ENCODE measurements around the gene TRIM52.

TRIM52 gene

GRCh38 chr5:181235323-181235688 lies 25.6 kb downstream of the TRIM52 start:
- no peak for DNase-seq (ENCODE audit: low read depth)
- TF ChIP-seq, protein P1, sequence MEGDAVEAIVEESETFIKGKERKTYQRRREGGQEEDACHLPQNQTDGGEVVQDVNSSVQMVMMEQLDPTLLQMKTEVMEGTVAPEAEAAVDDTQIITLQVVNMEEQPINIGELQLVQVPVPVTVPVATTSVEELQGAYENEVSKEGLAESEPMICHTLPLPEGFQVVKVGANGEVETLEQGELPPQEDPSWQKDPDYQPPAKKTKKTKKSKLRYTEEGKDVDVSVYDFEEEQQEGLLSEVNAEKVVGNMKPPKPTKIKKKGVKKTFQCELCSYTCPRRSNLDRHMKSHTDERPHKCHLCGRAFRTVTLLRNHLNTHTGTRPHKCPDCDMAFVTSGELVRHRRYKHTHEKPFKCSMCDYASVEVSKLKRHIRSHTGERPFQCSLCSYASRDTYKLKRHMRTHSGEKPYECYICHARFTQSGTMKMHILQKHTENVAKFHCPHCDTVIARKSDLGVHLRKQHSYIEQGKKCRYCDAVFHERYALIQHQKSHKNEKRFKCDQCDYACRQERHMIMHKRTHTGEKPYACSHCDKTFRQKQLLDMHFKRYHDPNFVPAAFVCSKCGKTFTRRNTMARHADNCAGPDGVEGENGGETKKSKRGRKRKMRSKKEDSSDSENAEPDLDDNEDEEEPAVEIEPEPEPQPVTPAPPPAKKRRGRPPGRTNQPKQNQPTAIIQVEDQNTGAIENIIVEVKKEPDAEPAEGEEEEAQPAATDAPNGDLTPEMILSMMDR (IDR thresholded peaks at IDR 0.05; ENCODE audit: insufficient read depth, low read depth, low read length, missing control alignments): no peak
- no peak overlapping the region for H3K4me3 ChIP-seq (ENCODE audit: low read length)

DNA sequence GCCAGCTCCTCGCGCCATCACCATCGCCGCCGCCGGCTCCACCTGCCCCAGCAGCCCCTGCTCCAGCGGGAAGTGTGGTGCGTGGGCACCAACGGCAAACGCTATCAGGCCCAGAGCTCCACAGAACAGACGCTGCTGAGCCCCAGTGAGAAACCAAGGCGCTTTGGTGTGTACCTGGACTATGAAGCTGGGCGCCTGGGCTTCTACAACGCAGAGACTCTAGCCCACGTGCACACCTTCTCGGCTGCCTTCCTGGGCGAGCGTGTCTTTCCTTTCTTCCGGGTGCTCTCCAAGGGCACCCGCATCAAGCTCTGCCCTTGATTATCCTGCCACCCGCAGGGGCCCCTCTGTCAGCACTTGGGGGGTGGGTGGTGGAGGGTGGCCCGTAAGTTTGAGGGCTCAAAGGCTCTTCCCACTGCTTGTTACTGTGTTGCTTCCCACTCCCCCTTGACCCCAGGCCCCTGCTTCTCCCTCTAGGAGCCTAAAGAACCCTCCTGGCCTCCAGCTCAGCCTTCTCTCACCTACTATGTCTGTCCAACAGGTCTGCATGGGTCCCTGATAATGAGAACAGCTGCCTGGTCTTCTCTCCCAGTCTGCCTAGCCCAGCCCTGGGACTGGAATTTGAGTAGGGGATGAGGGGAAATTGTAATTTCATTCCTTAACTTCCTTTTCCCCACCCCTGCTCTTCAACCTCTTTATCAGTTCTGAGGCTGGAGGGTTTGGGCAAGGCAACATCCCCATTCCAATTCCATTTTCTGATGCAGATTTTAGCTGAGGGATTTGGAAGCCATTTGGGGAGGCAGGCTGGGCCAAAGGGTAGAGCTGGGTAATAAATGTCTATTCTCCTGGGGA lies 26.3 kb downstream of the TRIM52 start:
- H3K4me3 ChIP-seq (ENCODE audit: low read length): no peak overlapping the region
- TF ChIP-seq, protein P1 (IDR thresholded peaks at IDR 0.05; ENCODE audit: insufficient read depth, low read depth, low read length, missing control alignments): no peak
- DNase-seq (ENCODE audit: low read depth): no peak

DNA sequence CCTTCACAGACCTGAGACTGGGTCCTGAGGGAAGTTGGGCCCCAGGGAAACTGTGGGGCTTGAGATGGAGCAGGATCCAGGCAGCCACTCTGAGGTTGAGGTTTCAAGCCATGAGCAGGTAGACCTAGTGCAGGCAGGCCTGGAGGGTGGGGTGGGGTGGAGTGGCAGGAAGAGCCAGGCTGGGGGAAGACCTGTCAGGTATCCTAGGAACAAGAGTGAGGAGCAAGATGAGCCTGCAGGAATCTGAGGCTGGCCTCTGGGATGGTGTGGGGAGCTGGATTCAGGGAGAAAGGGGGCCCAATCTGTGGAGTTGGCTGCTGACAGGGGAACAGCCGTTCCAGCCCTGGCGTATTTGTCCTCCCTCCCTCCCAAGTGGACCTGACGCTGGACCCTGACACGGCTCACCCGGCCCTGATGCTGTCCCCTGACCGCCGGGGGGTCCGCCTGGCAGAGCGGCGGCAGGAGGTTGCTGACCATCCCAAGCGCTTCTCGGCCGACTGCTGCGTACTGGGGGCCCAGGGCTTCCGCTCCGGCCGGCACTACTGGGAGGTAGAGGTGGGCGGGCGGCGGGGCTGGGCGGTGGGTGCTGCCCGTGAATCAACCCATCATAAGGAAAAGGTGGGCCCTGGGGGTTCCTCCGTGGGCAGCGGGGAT lies 27.0 kb downstream of the TRIM52 start:
- TF ChIP-seq, protein P1 (IDR thresholded peaks at IDR 0.05; ENCODE audit: insufficient read depth, low read depth, low read length, missing control alignments): no peak
- peak; percentile 50 for DNase-seq (ENCODE audit: low read depth)
- no peak overlapping the region for H3K4me3 ChIP-seq (ENCODE audit: low read length)

DNA sequence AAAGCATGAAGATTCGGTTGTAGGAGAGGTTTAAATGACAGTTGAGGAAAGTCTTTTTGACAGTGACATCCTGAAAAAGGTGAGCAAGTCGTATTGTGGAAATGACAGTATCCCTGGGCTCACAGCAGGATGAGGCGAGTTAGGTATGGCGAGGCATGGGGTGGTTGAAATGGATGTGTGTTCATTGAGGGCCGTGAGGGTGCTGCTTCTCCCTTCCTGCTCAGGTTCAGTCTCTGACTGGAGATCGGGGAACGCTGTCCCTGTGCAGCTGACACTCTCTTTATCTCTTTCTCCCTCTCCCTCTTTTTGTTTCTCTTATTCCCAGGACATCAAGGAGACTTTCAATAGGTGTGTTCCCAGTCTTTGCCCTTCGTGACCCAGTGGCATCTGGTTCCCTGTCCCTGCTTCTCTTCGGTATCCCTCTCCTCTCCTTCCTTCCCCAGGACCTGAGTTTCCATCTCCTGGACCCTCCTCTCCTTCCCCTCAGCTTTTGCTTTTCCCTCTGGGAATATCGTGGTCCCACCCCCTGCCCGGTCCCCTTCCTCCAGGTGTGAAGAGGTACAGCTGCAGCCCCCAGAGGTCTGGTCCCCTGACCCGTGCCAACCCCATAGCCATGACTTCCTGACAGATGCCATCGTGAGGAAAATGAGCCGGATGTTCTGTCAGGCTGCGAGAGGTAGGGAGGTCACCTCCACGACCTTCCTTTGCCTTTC lies 27.7 kb downstream of the TRIM52 start:
- no peak for DNase-seq (ENCODE audit: low read depth)
- TF ChIP-seq, protein P1 (IDR thresholded peaks at IDR 0.05; ENCODE audit: insufficient read depth, low read depth, low read length, missing control alignments): no peak
- no peak overlapping the region for H3K4me3 ChIP-seq (ENCODE audit: low read length)

GRCh38 chr5:181232593-181232992 lies 28.4 kb downstream of the TRIM52 start:
- TF ChIP-seq, protein P1 (IDR thresholded peaks at IDR 0.05; ENCODE audit: insufficient read depth, low read depth, low read length, missing control alignments): no peak
- no peak for DNase-seq (ENCODE audit: low read depth)

DNA sequence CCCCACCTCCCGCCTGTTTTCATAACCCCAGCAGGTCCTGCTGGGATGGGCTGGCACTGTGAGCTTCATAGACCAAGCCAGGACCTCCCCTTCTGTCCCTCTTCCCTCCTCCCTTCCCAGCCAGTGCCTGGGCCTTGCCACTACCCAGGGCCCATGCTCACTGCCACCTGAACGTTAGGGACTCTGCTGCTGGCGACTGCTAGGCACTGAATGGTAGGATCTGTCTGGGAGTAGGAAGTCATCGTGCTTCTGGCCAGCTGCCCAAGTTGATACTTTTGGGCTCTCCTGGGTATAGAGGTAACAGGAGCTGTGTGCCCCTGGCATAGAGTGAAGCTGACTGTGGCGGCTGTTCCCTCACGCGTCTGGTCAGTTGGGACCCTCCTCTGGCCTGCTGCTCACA lies 29.5 kb downstream of the TRIM52 start:
- TF ChIP-seq, protein P1 (IDR thresholded peaks at IDR 0.05; ENCODE audit: insufficient read depth, low read depth, low read length, missing control alignments): no peak
- H3K4me3 ChIP-seq (ENCODE audit: low read length): no peak overlapping the region
- DNase-seq (ENCODE audit: low read depth): no peak

More at GRCh38 chr5:181232593-181232992, 28.4 kb downstream of the TRIM52 start:
- H3K4me3 ChIP-seq (ENCODE audit: low read length): no peak overlapping the region
